HEK293T (cell line): ENCODE results near the gene SPACA5.
"Not testable (repeated sequence)": the region's sequence is repeated elsewhere in the genome, so short reads cannot be mapped to it uniquely, and the experiment has no call there.

ENCODE experiments used
- BHLHE40 ChIP-seq: fragments of 450-650 bp; IDR thresholded peaks from 2 replicates; pipeline ENCODE4 v1.6.1; 2016; ENCODE audit warnings: mild to moderate bottlenecking, moderate library complexity, borderline replicate concordance
- ELF4 ChIP-seq: fragments of 450-650 bp; IDR thresholded peaks from 2 replicates; pipeline ENCODE4 v1.6.1; 2017; ENCODE audit warnings: antibody characterized with exemption
- FOXA1 ChIP-seq: fragments of 450-650 bp; IDR thresholded peaks from 2 replicates; pipeline ENCODE4 v1.6.1; 2016; ENCODE audit warnings: mild to moderate bottlenecking
- FOXK2 ChIP-seq: fragments of 450-650 bp; IDR thresholded peaks from 2 replicates; pipeline ENCODE4 v1.6.1; 2016; ENCODE audit warnings: mild to moderate bottlenecking
- FOXM1 ChIP-seq: fragments of 450-650 bp; IDR thresholded peaks from 2 replicates; pipeline ENCODE4 v1.6.1; 2017; ENCODE audit warnings: mild to moderate bottlenecking, borderline replicate concordance
- HDGF ChIP-seq: fragments of 450-650 bp; IDR thresholded peaks from 2 replicates; pipeline ENCODE4 v1.6.1; 2017; ENCODE audit warnings: antibody characterized with exemption, borderline replicate concordance
- NFRKB ChIP-seq: fragments of 450-650 bp; IDR thresholded peaks from 2 replicates; pipeline ENCODE4 v1.6.1; 2016; ENCODE audit warnings: mild to moderate bottlenecking, moderate library complexity
- SUZ12 ChIP-seq: fragments of 450-650 bp; IDR thresholded peaks from 2 replicates; pipeline ENCODE4 v1.6.1; 2016; ENCODE audit warnings: mild to moderate bottlenecking
- TARDBP ChIP-seq: fragments of 450-650 bp; IDR thresholded peaks from 2 replicates; pipeline ENCODE4 v1.6.1; 2016
- ZNF384 ChIP-seq: fragments of 450-650 bp; IDR thresholded peaks from 2 replicates; pipeline ENCODE4 v1.6.1; 2016
- TF ChIP-seq, protein P1 (sequence below): fragments of 450-650 bp; IDR thresholded peaks from 2 replicates; pipeline ENCODE4 v1.6.1; 2016

GRCh38 chrX:47958206-47958605 is 48.6 kb upstream of the SPACA5 start:
- TF ChIP-seq FOXA1, ZNF384, ELF4, FOXM1, TARDBP, SUZ12, BHLHE40, FOXK2, HDGF, NFRKB: not testable (repeated sequence)
- TF ChIP-seq, protein P1, sequence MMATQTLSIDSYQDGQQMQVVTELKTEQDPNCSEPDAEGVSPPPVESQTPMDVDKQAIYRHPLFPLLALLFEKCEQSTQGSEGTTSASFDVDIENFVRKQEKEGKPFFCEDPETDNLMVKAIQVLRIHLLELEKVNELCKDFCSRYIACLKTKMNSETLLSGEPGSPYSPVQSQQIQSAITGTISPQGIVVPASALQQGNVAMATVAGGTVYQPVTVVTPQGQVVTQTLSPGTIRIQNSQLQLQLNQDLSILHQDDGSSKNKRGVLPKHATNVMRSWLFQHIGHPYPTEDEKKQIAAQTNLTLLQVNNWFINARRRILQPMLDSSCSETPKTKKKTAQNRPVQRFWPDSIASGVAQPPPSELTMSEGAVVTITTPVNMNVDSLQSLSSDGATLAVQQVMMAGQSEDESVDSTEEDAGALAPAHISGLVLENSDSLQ = not testable (repeated sequence)
